Measurements from ENCODE around the gene CLMN.
"Not testable (repeated sequence)": the region's sequence is repeated elsewhere in the genome, so short reads cannot be mapped to it uniquely, and the experiment has no call there.

The CLMN gene

GRCh38 chr14:95204705-95205104 lies 115.0 kb downstream of the CLMN start:
- H3K9me3 ChIP-seq = no peaks in the 10 kb centered on the region
- H3K4me3 ChIP-seq = no peak overlapping the region
- peaks cover 28 to 37% (median 35%) of the 10 kb centered on the region in 3 donors for H3K36me3 ChIP-seq
- no peak overlapping the region for H3K27ac ChIP-seq
- no peaks in the 10 kb centered on the region for H3K4me1 ChIP-seq
- TF ChIP-seq CTCF (IDR thresholded peaks at IDR 0.05) = no peak
- no peak for DNase-seq
- intact Hi-C loops (cut with DNase I; ENCODE audit: low total_unique reads) = no loop called here
- no peaks in the 10 kb centered on the region for H3K27me3 ChIP-seq

- DNase-seq; intact Hi-C loops (cut with DNase I; ENCODE audit: low total_unique reads): not testable (repeated sequence)
Measured at GRCh38 chr14:95201745-95202144, 118.0 kb downstream of the CLMN start.

DNA sequence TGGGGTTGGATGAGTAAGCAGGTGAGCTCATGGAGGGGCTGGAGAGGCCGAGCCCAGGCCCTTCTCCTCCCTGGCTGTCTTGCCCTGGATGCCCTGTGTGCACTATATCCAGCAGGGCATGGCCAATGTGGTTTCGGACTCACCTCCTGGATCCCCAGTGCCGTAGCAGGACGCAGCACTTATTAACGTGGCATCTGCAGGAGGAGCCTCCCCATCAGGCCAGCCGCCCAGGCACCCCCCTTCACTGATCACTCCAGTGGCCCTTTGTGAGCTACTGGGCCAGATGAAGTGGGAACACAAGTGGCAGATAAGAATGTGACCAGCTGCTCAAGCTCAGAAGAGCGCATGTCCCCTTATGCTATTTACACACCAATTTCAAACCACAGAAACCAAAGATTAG lies 119.3 kb downstream of the CLMN start:
- no peaks in the 10 kb centered on the region for H3K27me3 ChIP-seq
- no peaks in the 10 kb centered on the region for H3K4me1 ChIP-seq
- H3K9me3 ChIP-seq = no peaks in the 10 kb centered on the region
- no peak for TF ChIP-seq CTCF (IDR thresholded peaks at IDR 0.05)
- DNase-seq = no peak
- no peak overlapping the region for H3K4me3 ChIP-seq
- no peak overlapping the region for H3K27ac ChIP-seq
- H3K36me3 ChIP-seq = peaks cover 28 to 37% (median 30%) of the 10 kb centered on the region in 3 donors
- intact Hi-C loops (cut with DNase I; ENCODE audit: low total_unique reads) = no loop called here

More at GRCh38 chr14:95201745-95202144, 118.0 kb downstream of the CLMN start:
- peaks cover 28 to 37% (median 35%) of the 10 kb centered on the region in 3 donors for H3K36me3 ChIP-seq
- not testable (repeated sequence) for H3K4me3 ChIP-seq, H3K27me3 ChIP-seq, H3K27ac ChIP-seq, H3K4me1 ChIP-seq, H3K9me3 ChIP-seq

DNA sequence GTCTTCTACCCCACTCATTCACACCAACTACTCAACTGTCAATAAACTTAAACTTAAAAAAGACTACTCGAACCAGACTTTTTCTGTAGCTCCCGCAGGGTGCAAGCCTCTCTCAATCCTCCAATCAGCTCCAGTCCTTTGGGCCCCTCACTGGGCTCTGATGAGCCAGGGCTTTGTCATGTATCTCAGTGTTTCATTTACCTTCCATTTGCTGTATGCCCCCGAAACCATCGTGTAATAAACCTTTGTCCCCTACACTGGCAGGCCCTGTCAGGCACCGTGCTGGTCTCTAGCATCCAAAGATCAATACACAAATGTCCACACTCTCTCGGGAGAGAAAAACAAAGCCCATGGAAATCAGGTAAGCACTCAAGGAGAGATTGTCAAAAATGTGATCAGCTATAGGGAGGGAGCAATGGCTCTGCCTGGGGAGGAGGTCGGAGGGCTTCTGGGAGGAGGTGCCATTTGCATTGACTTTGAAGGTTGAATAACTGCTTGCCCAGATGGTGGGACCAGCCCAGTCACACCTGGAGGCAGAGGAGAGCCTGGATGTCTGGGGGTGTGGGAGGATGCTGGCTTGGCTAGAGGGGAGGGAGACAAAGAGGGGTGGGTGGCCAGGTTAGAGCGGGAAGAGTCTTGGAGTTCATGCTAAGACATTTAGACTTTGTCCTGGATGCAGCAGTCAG lies 120.3 kb downstream of the CLMN start:
- Histone ChIP-seq H3K4me3 (no peak overlapping the region), H3K4me1 (no peaks in the 10 kb centered on the region), H3K27ac (no peak overlapping the region), H3K27me3 (no peaks in the 10 kb centered on the region), H3K9me3 (no peaks in the 10 kb centered on the region), H3K36me3 (peaks cover 25 to 30% (median 28%) of the 10 kb centered on the region in 3 donors)
- intact Hi-C loops (cut with DNase I; ENCODE audit: low total_unique reads) = no loop called here
- no peak for TF ChIP-seq CTCF (IDR thresholded peaks at IDR 0.05)
- DNase-seq = no peak

DNA sequence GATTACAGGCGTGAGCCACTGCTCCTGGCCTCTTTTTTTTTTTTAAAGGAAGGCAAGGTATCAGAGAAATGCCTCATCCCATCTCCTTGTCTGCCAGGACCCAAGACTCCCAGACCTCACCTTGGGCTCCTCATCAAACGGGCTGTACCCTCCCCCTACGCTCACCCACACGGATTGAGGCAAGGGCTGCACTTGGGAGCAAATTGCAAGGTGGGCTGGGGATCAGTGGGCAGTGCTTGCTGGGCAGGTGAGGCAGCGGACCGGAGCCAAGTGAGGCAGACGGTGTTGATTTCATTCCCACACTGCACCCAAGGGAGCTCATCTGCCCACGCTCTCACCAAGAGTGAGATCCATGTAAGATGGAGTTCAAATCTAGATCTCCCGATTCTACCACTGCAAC lies 121.4 kb downstream of the CLMN start:
- intact Hi-C loops (cut with DNase I; ENCODE audit: low total_unique reads) = no loop called here
- H3K4me3 ChIP-seq = no peak overlapping the region
- H3K4me1 ChIP-seq = no peaks in the 10 kb centered on the region
- TF ChIP-seq CTCF (IDR thresholded peaks at IDR 0.05) = no peak
- H3K27me3 ChIP-seq = no peaks in the 10 kb centered on the region
- DNase-seq = no peak
- H3K9me3 ChIP-seq = no peaks in the 10 kb centered on the region
- H3K36me3 ChIP-seq = peaks cover 16 to 22% (median 19%) of the 10 kb centered on the region in 3 donors
- H3K27ac ChIP-seq = no peak overlapping the region

- intact Hi-C loops (cut with DNase I; ENCODE audit: low total_unique reads) = no loop called here
- Histone ChIP-seq H3K4me3 (no peak overlapping the region), H3K4me1 (no peaks in the 10 kb centered on the region), H3K36me3 (peaks cover 9 to 15% (median 13%) of the 10 kb centered on the region in 3 donors), H3K9me3 (no peaks in the 10 kb centered on the region), H3K27me3 (no peaks in the 10 kb centered on the region), H3K27ac (no peak overlapping the region)
- DNase-seq = no peak
- no peak for TF ChIP-seq CTCF (IDR thresholded peaks at IDR 0.05)
Measured at GRCh38 chr14:95197551-95197950, 122.2 kb downstream of the CLMN start.

All from tibial artery (tissue), 4 donors.